ENCODE measurements around the gene ETS2. TPM values are rescaled to one million over a fixed set of nuclear protein-coding genes. Genes with fewer than 3 reads are reported as not detected.

ETS2 gene
- total RNA-seq, 4 donors from 2014 or later, result 154 to 644 (median 289) TPM

GRCh38 chr21:38861056-38861455 lies 55.3 kb downstream of the ETS2 start:
- intact Hi-C loops (cut with DNase I; ENCODE audit: low total_unique reads), result no loop called here
- TF ChIP-seq POLR2A (IDR thresholded peaks at IDR 0.05), result no peak
- no peak for TF ChIP-seq CTCF (IDR thresholded peaks at IDR 0.05)
- 32 to 38% methylated on average over 6 of the region's 6 CpGs for WGBS, 2 donors
- no peak for DNase-seq (ENCODE audit: low spot score in 2 of 2)
- no peak overlapping the region for H3K4me3 ChIP-seq (ENCODE audit: low read depth, poor library complexity, severe bottlenecking)

- WGBS, 2 donors, result 78 to 85% methylated on average over 8 of the region's 8 CpGs
- no peak overlapping the region for H3K4me3 ChIP-seq (ENCODE audit: low read depth, poor library complexity, severe bottlenecking)
- DNase-seq (ENCODE audit: low spot score in 2 of 2), result no peak
- TF ChIP-seq POLR2A (IDR thresholded peaks at IDR 0.05), result no peak
- no peak for TF ChIP-seq CTCF (IDR thresholded peaks at IDR 0.05)
- intact Hi-C loops (cut with DNase I; ENCODE audit: low total_unique reads), result no loop called here
Observed at GRCh38 chr21:38861989-38862683, 56.4 kb downstream of the ETS2 start.

GRCh38 chr21:38863291-38863690 lies 57.6 kb downstream of the ETS2 start:
- WGBS, 2 donors, result 92 to 100% methylated on average over 2 of the region's 2 CpGs
- intact Hi-C loops (cut with DNase I; ENCODE audit: low total_unique reads), result no loop called here
- TF ChIP-seq CTCF (IDR thresholded peaks at IDR 0.05), result no peak
- no peak overlapping the region for H3K4me3 ChIP-seq (ENCODE audit: low read depth, poor library complexity, severe bottlenecking)
- DNase-seq (ENCODE audit: low spot score in 2 of 2), result no peak

GRCh38 chr21:38863843-38864363 lies 58.2 kb downstream of the ETS2 start:
- TF ChIP-seq CTCF (IDR thresholded peaks at IDR 0.05) (no peak), POLR2A (IDR thresholded peaks at IDR 0.05) (no peak)
- 93 to 97% methylated on average over 8 of the region's 8 CpGs for WGBS, 2 donors
- no peak for DNase-seq (ENCODE audit: low spot score in 2 of 2)
- intact Hi-C loops (cut with DNase I; ENCODE audit: low total_unique reads), result no loop called here
- H3K4me3 ChIP-seq (ENCODE audit: low read depth, poor library complexity, severe bottlenecking), result no peak overlapping the region

- WGBS, 2 donors, result 77 to 96% methylated on average over 3 of the region's 3 CpGs
- TF ChIP-seq POLR2A (IDR thresholded peaks at IDR 0.05), result no peak
- TF ChIP-seq CTCF (IDR thresholded peaks at IDR 0.05), result no peak
- no peak for DNase-seq (ENCODE audit: low spot score in 2 of 2)
- no peak overlapping the region for H3K4me3 ChIP-seq (ENCODE audit: low read depth, poor library complexity, severe bottlenecking)
- intact Hi-C loops (cut with DNase I; ENCODE audit: low total_unique reads), result no loop called here
Observed at GRCh38 chr21:38864964-38865363, 59.2 kb downstream of the ETS2 start.

- TF ChIP-seq POLR2A (IDR thresholded peaks at IDR 0.05) (no peak), CTCF (IDR thresholded peaks at IDR 0.05) (no peak)
- 80 to 91% methylated on average over 3 of the region's 3 CpGs for WGBS, 2 donors
- intact Hi-C loops (cut with DNase I; ENCODE audit: low total_unique reads), result no loop called here
- H3K4me3 ChIP-seq (ENCODE audit: low read depth, poor library complexity, severe bottlenecking), result no peak overlapping the region
- no peak for DNase-seq (ENCODE audit: low spot score in 2 of 2)
Observed at GRCh38 chr21:38869196-38869595, 63.5 kb downstream of the ETS2 start.

Measured in lower leg skin (tissue), 4 donors.